Mesendoderm (in vitro differentiated cells): Measurements from ENCODE around the gene ZNF557.

Experiments
- DNase-seq: peaks from one replicate; pipeline ENCODE4 v3.0.0; 2013
- H2AK5ac ChIP-seq: 2 replicates; pipeline ENCODE4 v1.6.1; 2013; ENCODE audit warnings: low read length, inconsistent platforms
- H2BK120ac ChIP-seq: 2 replicates; pipeline ENCODE4 v1.6.1; 2013; ENCODE audit warnings: low read depth, mild to moderate bottlenecking, low read length, moderate library complexity, mixed read lengths
- H2BK15ac ChIP-seq: replicated peaks from 2 replicates; pipeline ENCODE4 v1.6.1; 2013; ENCODE audit warnings: low read depth, mild to moderate bottlenecking, moderate library complexity
- H2BK5ac ChIP-seq: 2 replicates; pipeline ENCODE4 v1.6.1; 2013; ENCODE audit warnings: low read length, inconsistent platforms
- H3K18ac ChIP-seq: 2 replicates; pipeline ENCODE4 v1.6.1; 2013; ENCODE audit warnings: mild to moderate bottlenecking, low read length, mixed read lengths
- H3K23ac ChIP-seq: one replicate; pipeline ENCODE4 v1.6.1; 2013; ENCODE audit warnings: low read length
- H3K27ac ChIP-seq: 2 replicates; pipeline ENCODE4 v1.5.1; 2013; ENCODE audit warnings: low read depth, mild to moderate bottlenecking, inconsistent platforms, low read length, moderate library complexity
- H3K27me3 ChIP-seq: 2 replicates; pipeline ENCODE4 v1.6.1; 2013; ENCODE audit warnings: low read length, control low read depth, mild to moderate bottlenecking, inconsistent platforms; ENCODE audit not compliant: insufficient read depth, poor library complexity
- H3K36me3 ChIP-seq: 2 replicates; pipeline ENCODE4 v1.6.1; 2013; ENCODE audit warnings: low read length, inconsistent platforms; ENCODE audit not compliant: control insufficient read depth, insufficient read depth
- H3K4ac ChIP-seq: one replicate; pipeline ENCODE4 v1.6.1; 2013; ENCODE audit warnings: low read depth, mild to moderate bottlenecking, low read length, moderate library complexity
- H3K4me1 ChIP-seq: 2 replicates; pipeline ENCODE4 v1.6.1; 2013; ENCODE audit warnings: low read depth, low read length, inconsistent platforms; ENCODE audit not compliant: control insufficient read depth
- H3K4me2 ChIP-seq: 2 replicates; pipeline ENCODE4 v1.6.1; 2013; ENCODE audit warnings: low read length
- H3K4me3 ChIP-seq: 2 replicates; pipeline ENCODE4 v1.5.1; 2013; ENCODE audit warnings: mild to moderate bottlenecking, low read length
- H3K56ac ChIP-seq: one replicate; pipeline ENCODE4 v1.6.1; 2013; ENCODE audit warnings: low read length
- H3K79me1 ChIP-seq: 2 replicates; pipeline ENCODE4 v1.6.1; 2013; ENCODE audit warnings: low read length, inconsistent platforms
- H3K79me2 ChIP-seq: 2 replicates; pipeline ENCODE4 v1.6.1; 2013; ENCODE audit warnings: mild to moderate bottlenecking, low read length; ENCODE audit not compliant: control insufficient read depth, insufficient read depth
- H3K9ac ChIP-seq: 2 replicates; pipeline ENCODE4 v1.6.1; 2013; ENCODE audit warnings: low read length, inconsistent platforms
- H4K5ac ChIP-seq: one replicate; pipeline ENCODE4 v1.6.1; 2013; ENCODE audit warnings: low read length
- H4K8ac ChIP-seq: one replicate; pipeline ENCODE4 v1.6.1; 2013; ENCODE audit warnings: low read depth, mild to moderate bottlenecking, control low read depth, low read length, moderate library complexity
- WGBS: extraction: QIAGEN DNeasy Blood & Tissue Kit; methylation state at CpG from one replicate; pipeline ENCODE4 v1.1.7; 2013; ENCODE audit warnings: low lambda C conversion rate, missing lambda C conversion rate; ENCODE audit not compliant: insufficient coverage; ENCODE audit errors: extremely low coverage; 5-methylcytosine and 5-hydroxymethylcytosine counted together

The ZNF557 gene

GRCh38 chr19:7122701-7123100 lies 53.2 kb downstream of the ZNF557 start:
- no peak overlapping the region for H4K8ac ChIP-seq
- H3K36me3 ChIP-seq, result peaks cover 2% of the 10 kb centered on the region

GRCh38 chr19:7124782-7125181 lies 55.3 kb downstream of the ZNF557 start:
- no CpG with 5 or more reads among the region's 3 CpGs for WGBS
- Histone ChIP-seq H3K56ac (no peak overlapping the region), H3K18ac (no peak overlapping the region), H3K79me2 (no peaks in the 10 kb centered on the region), H2BK120ac (no peak overlapping the region), H3K4me2 (no peak overlapping the region), H4K8ac (no peak overlapping the region), H2BK5ac (no peak overlapping the region), H3K4me1 (no peaks in the 10 kb centered on the region), H4K5ac (no peak overlapping the region), H3K4ac (no peak overlapping the region), H2BK15ac (no peak overlapping the region), H3K4me3 (no peak overlapping the region), H3K27ac (no peak overlapping the region), H3K36me3 (no peaks in the 10 kb centered on the region), H3K9ac (no peak overlapping the region), H3K79me1 (no peaks in the 10 kb centered on the region), H2AK5ac (no peak overlapping the region), H3K23ac (no peak overlapping the region), H3K27me3 (no peaks in the 10 kb centered on the region)
- DNase-seq, result no peak

More at GRCh38 chr19:7122701-7123100, 53.2 kb downstream of the ZNF557 start:
- Histone ChIP-seq H3K4me3 (no peak overlapping the region), H3K56ac (no peak overlapping the region), H3K9ac (no peak overlapping the region), H4K5ac (no peak overlapping the region), H3K4me1 (no peaks in the 10 kb centered on the region), H3K79me1 (no peaks in the 10 kb centered on the region), H2BK15ac (no peak overlapping the region), H3K18ac (no peak overlapping the region), H2BK5ac (no peak overlapping the region), H3K79me2 (no peaks in the 10 kb centered on the region), H3K4me2 (no peak overlapping the region), H3K4ac (no peak overlapping the region), H3K27me3 (no peaks in the 10 kb centered on the region), H3K27ac (no peak overlapping the region), H2AK5ac (no peak overlapping the region), H3K23ac (no peak overlapping the region), H2BK120ac (no peak overlapping the region)
- no peak for DNase-seq
- WGBS, result no CpG with 5 or more reads among the region's 16 CpGs

GRCh38 chr19:7125221-7125620 lies 55.7 kb downstream of the ZNF557 start:
- no peak overlapping the region for H2BK5ac ChIP-seq
- WGBS, result no CpG with 5 or more reads among the region's 16 CpGs

GRCh38 chr19:7126132-7126531 lies 56.6 kb downstream of the ZNF557 start:
- Histone ChIP-seq H3K4ac (no peak overlapping the region), H3K4me1 (no peaks in the 10 kb centered on the region), H3K4me2 (no peak overlapping the region), H4K8ac (no peak overlapping the region), H3K79me1 (no peaks in the 10 kb centered on the region), H3K27ac (no peak overlapping the region), H3K36me3 (no peaks in the 10 kb centered on the region), H3K9ac (no peak overlapping the region), H4K5ac (no peak overlapping the region), H2BK120ac (no peak overlapping the region), H3K79me2 (no peaks in the 10 kb centered on the region), H2BK5ac (no peak overlapping the region), H2AK5ac (no peak overlapping the region), H3K18ac (no peak overlapping the region), H3K56ac (no peak overlapping the region), H3K27me3 (no peaks in the 10 kb centered on the region), H2BK15ac (no peak overlapping the region), H3K4me3 (no peak overlapping the region), H3K23ac (no peak overlapping the region)
- DNase-seq, result no peak
- no CpG with 5 or more reads among the region's 3 CpGs for WGBS

More at GRCh38 chr19:7125221-7125620, 55.7 kb downstream of the ZNF557 start:
- Histone ChIP-seq H3K9ac (no peak overlapping the region), H3K79me2 (no peaks in the 10 kb centered on the region), H3K4me2 (no peak overlapping the region), H3K36me3 (no peaks in the 10 kb centered on the region), H3K18ac (no peak overlapping the region), H3K27me3 (no peaks in the 10 kb centered on the region), H2BK120ac (no peak overlapping the region), H3K23ac (no peak overlapping the region), H3K4ac (no peak overlapping the region), H3K27ac (no peak overlapping the region), H3K4me3 (no peak overlapping the region), H2BK15ac (no peak overlapping the region), H4K5ac (no peak overlapping the region), H2AK5ac (no peak overlapping the region), H4K8ac (no peak overlapping the region), H3K79me1 (no peaks in the 10 kb centered on the region), H3K56ac (no peak overlapping the region), H3K4me1 (no peaks in the 10 kb centered on the region)
- no peak for DNase-seq

- H3K23ac ChIP-seq, result no peak overlapping the region
- H3K4me3 ChIP-seq, result no peak overlapping the region
- no peak overlapping the region for H2AK5ac ChIP-seq
- H3K18ac ChIP-seq, result no peak overlapping the region
- no CpG with 5 or more reads among the region's 1 CpG for WGBS
- no peak overlapping the region for H3K27ac ChIP-seq
- H2BK120ac ChIP-seq, result no peak overlapping the region
- H3K4me1 ChIP-seq, result no peaks in the 10 kb centered on the region
- no peak overlapping the region for H4K5ac ChIP-seq
- no peak overlapping the region for H3K56ac ChIP-seq
- H4K8ac ChIP-seq, result no peak overlapping the region
- H3K4ac ChIP-seq, result no peak overlapping the region
- H3K27me3 ChIP-seq, result no peaks in the 10 kb centered on the region
- H3K36me3 ChIP-seq, result no peaks in the 10 kb centered on the region
- H3K79me1 ChIP-seq, result no peaks in the 10 kb centered on the region
- no peak overlapping the region for H3K4me2 ChIP-seq
- H3K79me2 ChIP-seq, result no peaks in the 10 kb centered on the region
- no peak overlapping the region for H3K9ac ChIP-seq
- no peak for DNase-seq
- no peak overlapping the region for H2BK5ac ChIP-seq
- H2BK15ac ChIP-seq, result no peak overlapping the region
Observed at GRCh38 chr19:7130043-7130442, 60.5 kb downstream of the ZNF557 start.

DNA sequence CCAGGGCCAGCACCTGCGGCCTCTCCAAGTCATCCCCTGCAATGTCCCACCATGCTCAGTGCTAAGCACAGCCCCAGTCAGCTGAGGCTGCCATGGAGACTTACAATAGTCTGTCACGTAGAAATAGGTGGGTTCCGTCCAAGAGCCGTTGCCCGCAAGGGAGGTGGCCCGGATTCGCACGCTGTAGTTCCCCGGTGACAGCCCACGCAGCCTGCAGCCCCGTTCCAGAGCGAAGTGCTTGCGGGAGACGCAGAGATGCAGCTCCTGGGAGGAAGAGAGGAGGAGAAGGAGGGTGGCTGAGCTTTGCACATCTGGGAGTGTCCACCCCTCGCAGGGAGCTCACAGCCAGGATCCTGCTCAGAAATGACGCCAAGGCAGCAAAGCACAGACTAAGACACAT lies 62.6 kb downstream of the ZNF557 start:
- H4K8ac ChIP-seq, result no peak overlapping the region
- H3K36me3 ChIP-seq, result no peaks in the 10 kb centered on the region
- no peak overlapping the region for H4K5ac ChIP-seq
- H3K79me2 ChIP-seq, result no peaks in the 10 kb centered on the region
- no peak overlapping the region for H3K18ac ChIP-seq
- DNase-seq, result no peak
- H3K27me3 ChIP-seq, result no peaks in the 10 kb centered on the region
- no peak overlapping the region for H3K4me3 ChIP-seq
- H2BK5ac ChIP-seq, result no peak overlapping the region
- no peak overlapping the region for H2AK5ac ChIP-seq
- no CpG with 5 or more reads among the region's 16 CpGs for WGBS
- H2BK120ac ChIP-seq, result no peak overlapping the region
- H2BK15ac ChIP-seq, result no peak overlapping the region
- no peak overlapping the region for H3K9ac ChIP-seq
- H3K79me1 ChIP-seq, result no peaks in the 10 kb centered on the region
- H3K4ac ChIP-seq, result no peak overlapping the region
- no peak overlapping the region for H3K23ac ChIP-seq
- no peak overlapping the region for H3K56ac ChIP-seq
- H3K4me2 ChIP-seq, result no peak overlapping the region
- no peaks in the 10 kb centered on the region for H3K4me1 ChIP-seq
- H3K27ac ChIP-seq, result no peak overlapping the region
